Left ventricle myocardium inferior (tissue), 1 donor: ENCODE data around the gene TSPAN31. TPM values are rescaled to one million over a fixed set of nuclear protein-coding genes. Genes with fewer than 3 reads are reported as not detected.

ENCODE experiments used
- DNase-seq: peaks from one replicate; pipeline ENCODE4 v3.0.0-alpha.2; 2020
- H3K27ac ChIP-seq: fragments of 200-600 bp; replicated peaks from 2 replicates; pipeline ENCODE4 v1.8.0; 2021
- H3K27me3 ChIP-seq: fragments of 200-600 bp; 2 replicates; pipeline ENCODE4 v1.8.0; 2021; ENCODE audit warnings: low read depth
- H3K36me3 ChIP-seq: fragments of 200-600 bp; 2 replicates; pipeline ENCODE4 v1.8.0; 2021
- H3K4me1 ChIP-seq: fragments of 200-600 bp; 2 replicates; pipeline ENCODE4 v1.8.0; 2021
- H3K4me3 ChIP-seq: fragments of 200-600 bp; 2 replicates; pipeline ENCODE4 v1.8.0; 2021; ENCODE audit warnings: mild to moderate bottlenecking, moderate library complexity
- H3K9me3 ChIP-seq: fragments of 200-600 bp; replicated peaks from 2 replicates; pipeline ENCODE4 v1.8.0; 2021
- CTCF ChIP-seq: fragments of 200-600 bp; IDR thresholded peaks from 2 replicates; pipeline ENCODE4 v1.8.0; 2021; ENCODE audit warnings: antibody characterized with exemption, mild to moderate bottlenecking, borderline replicate concordance
- intact Hi-C: fragments of 100-400 bp; cut with micrococcal nuclease; formaldehyde crosslinking; loops from one replicate; pipeline ENCODE4 v1.11.0; 2022
- total RNA-seq: library from RNA; stranded (reverse); fragmentation: NEBNext Ultra II Directional; extraction: Animal tissue kit (Norgen Biotek cat#: 25700); gene quantifications from one replicate; pipeline ENCODE4 v1.2.1, GENCODE V29; 2021
- donor health status: DM: no; HTN: yes; CAD: no; lungs with severe emphysema.

TSPAN31 gene
- total RNA-seq, 1 donor from 2014 or later: 27.2 TPM

GRCh38 chr12:57782608-57783465 lies 38.0 kb downstream of the TSPAN31 start, which contains the start of gene TSFM:
Gene TSFM, plus strand, starts transcription at chr12:57782787. Its CDS starts 15 bp downstream, at chr12:57782802.
- Histone ChIP-seq H3K27me3 (no peaks in the 10 kb centered on the region), H3K4me3 (peak within 1 kb of the TSS; percentile 96), H3K4me1 (peaks cover 21% of the 10 kb centered on the region), H3K36me3 (peaks cover 35% of the 10 kb centered on the region), H3K27ac (peak within 1 kb of the TSS; percentile 81), H3K9me3 (no peaks in the 10 kb centered on the region)
- DNase-seq: peak; percentile 98
- intact Hi-C loops: no loop called here
- TF ChIP-seq CTCF: peak; percentile 96

- no peak for DNase-seq
- H3K4me3 ChIP-seq: peak overlapping the region; percentile 96
- peaks cover 39% of the 10 kb centered on the region for H3K36me3 ChIP-seq
- intact Hi-C loops: no loop called here
- H3K27me3 ChIP-seq: no peaks in the 10 kb centered on the region
- no peak overlapping the region for H3K27ac ChIP-seq
- peaks cover 21% of the 10 kb centered on the region for H3K4me1 ChIP-seq
- TF ChIP-seq CTCF: no peak
- no peaks in the 10 kb centered on the region for H3K9me3 ChIP-seq
Observed at GRCh38 chr12:57783466-57783801, 38.6 kb downstream of the TSPAN31 start.

GRCh38 chr12:57783861-57784260 lies 39.0 kb downstream of the TSPAN31 start:
- intact Hi-C loops: no loop called here
- H3K36me3 ChIP-seq: peaks cover 43% of the 10 kb centered on the region
- DNase-seq: no peak
- H3K4me3 ChIP-seq: peak overlapping the region; percentile 96
- H3K9me3 ChIP-seq: no peaks in the 10 kb centered on the region
- H3K4me1 ChIP-seq: peaks cover 21% of the 10 kb centered on the region
- H3K27ac ChIP-seq: no peak overlapping the region
- no peak for TF ChIP-seq CTCF
- no peaks in the 10 kb centered on the region for H3K27me3 ChIP-seq

GRCh38 chr12:57793920-57794319 lies 49.1 kb downstream of the TSPAN31 start:
- DNase-seq: no peak
- peaks cover 88% of the 10 kb centered on the region for H3K36me3 ChIP-seq
- H3K9me3 ChIP-seq: no peaks in the 10 kb centered on the region
- no peak for TF ChIP-seq CTCF
- H3K27ac ChIP-seq: no peak overlapping the region
- no peaks in the 10 kb centered on the region for H3K27me3 ChIP-seq
- H3K4me1 ChIP-seq: no peaks in the 10 kb centered on the region
- intact Hi-C loops: no loop called here
- H3K4me3 ChIP-seq: no peak overlapping the region

GRCh38 chr12:57795354-57795753 lies 50.5 kb downstream of the TSPAN31 start:
- TF ChIP-seq CTCF: no peak
- Histone ChIP-seq H3K27me3 (no peaks in the 10 kb centered on the region), H3K4me3 (no peak overlapping the region), H3K36me3 (peaks cover 88% of the 10 kb centered on the region), H3K27ac (no peak overlapping the region), H3K4me1 (no peaks in the 10 kb centered on the region), H3K9me3 (no peaks in the 10 kb centered on the region)
- no peak for DNase-seq
- intact Hi-C loops: no loop called here
